ENCODE data around the gene RANBP3L.

Gene RANBP3L

GRCh38 chr5:36242534-36243485 is 58.9 kb downstream of the RANBP3L start:
- no peak for DNase-seq

- DNase-seq: peak; percentile 85
These were observed 59.8 kb downstream of the RANBP3L start, which contains the start of gene NADK2 for GRCh38 chr5:36241631-36242533. Gene NADK2 (minus strand): TSS chr5:36241925. CDS start chr5:36241798, 127 bp downstream.

- peak; percentile 34 for DNase-seq
These were observed 60.7 kb downstream of the RANBP3L start for GRCh38 chr5:36240779-36241630.

GRCh38 chr5:36239370-36240293 is 62.1 kb downstream of the RANBP3L start:
- no peak for DNase-seq

GRCh38 chr5:36238502-36239295 is 63.0 kb downstream of the RANBP3L start:
- DNase-seq: no peak

- DNase-seq: no peak
These were observed 64.0 kb downstream of the RANBP3L start for GRCh38 chr5:36237751-36238150.

GRCh38 chr5:36236801-36237200 is 64.9 kb downstream of the RANBP3L start:
- DNase-seq: no peak

- DNase-seq: no peak
These were observed 69.2 kb downstream of the RANBP3L start for GRCh38 chr5:36232533-36232932.

- DNase-seq: no peak
These were observed 71.4 kb downstream of the RANBP3L start for GRCh38 chr5:36230151-36230790.

GRCh38 chr5:36228505-36228904 is 73.2 kb downstream of the RANBP3L start:
- DNase-seq: no peak

- DNase-seq: no peak
These were observed 74.7 kb downstream of the RANBP3L start for GRCh38 chr5:36227046-36227445.

- no peak for DNase-seq
These were observed 79.1 kb downstream of the RANBP3L start for GRCh38 chr5:36222620-36223019.

- DNase-seq: no peak
These were observed 83.7 kb downstream of the RANBP3L start for GRCh38 chr5:36217988-36218387.

GRCh38 chr5:36217567-36217966 is 84.1 kb downstream of the RANBP3L start:
- DNase-seq: no peak

- DNase-seq: no peak
These were observed 85.8 kb downstream of the RANBP3L start for GRCh38 chr5:36215910-36216309.

- DNase-seq: no peak
These were observed 87.3 kb downstream of the RANBP3L start for GRCh38 chr5:36214436-36214835.

- no peak for DNase-seq
These were observed 92.0 kb downstream of the RANBP3L start for GRCh38 chr5:36209664-36210063.

- DNase-seq: no peak
These were observed 92.9 kb downstream of the RANBP3L start for GRCh38 chr5:36208786-36209185.

GRCh38 chr5:36206913-36207312 is 94.8 kb downstream of the RANBP3L start:
- DNase-seq: no peak

- DNase-seq: no peak
These were observed 96.4 kb downstream of the RANBP3L start for GRCh38 chr5:36205329-36205728.

All from stimulated activated CD4-positive, alpha-beta T cell treated with anti-CD3 and anti-CD28 coated beads, Interleukin-12 subunit alpha, Interleukin-12 subunit beta, amount 100 ng/mL, for 4 hours (primary cell).